ENCODE measurements around the gene HES7.

Gene HES7

DNA sequence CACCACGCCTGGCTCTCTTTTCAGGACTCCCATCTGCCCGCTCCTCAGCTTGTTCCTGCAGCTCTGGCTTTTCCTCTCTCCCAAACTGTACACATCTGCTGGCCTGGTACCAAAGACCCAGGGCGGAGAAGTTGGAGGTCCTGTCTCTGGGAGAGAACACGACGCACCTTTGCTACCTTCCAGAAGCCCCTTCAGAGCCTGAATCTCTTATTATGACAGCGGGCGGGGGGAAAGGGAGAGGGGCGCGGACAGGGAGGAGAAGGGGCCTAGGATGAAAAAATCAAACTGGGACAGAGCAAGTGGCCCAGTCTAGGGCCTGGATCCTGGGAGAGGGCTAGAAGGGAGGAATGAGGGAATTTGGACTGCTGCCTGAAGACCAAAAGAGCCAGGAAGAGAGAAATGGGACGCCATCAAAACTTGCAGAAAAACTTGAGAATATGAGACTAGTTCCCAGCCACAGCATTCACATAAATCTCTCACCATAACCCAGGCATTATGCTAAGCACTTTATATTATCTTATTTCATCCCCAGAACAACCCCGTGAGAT is 30.8 kb upstream of the HES7 start:
- no peak for DNase-seq (ENCODE audit: low read depth, low spot score)
- Histone ChIP-seq H3K9me3 (ENCODE audit: control insufficient read depth, insufficient read depth, low read length) (no peaks in the 10 kb centered on the region), H3K4me3 (ENCODE audit: low read length) (peak overlapping the region; percentile 27; the same call in 1 of the 2 replicates), H3K27ac (ENCODE audit: low read length) (no peak overlapping the region), H3K27me3 (ENCODE audit: control insufficient read depth, insufficient read depth, low read length) (no peaks in the 10 kb centered on the region), H3K36me3 (ENCODE audit: control insufficient read depth, insufficient read depth, low read length) (peaks cover 2% of the 10 kb centered on the region), H3K4me1 (ENCODE audit: control insufficient read depth, insufficient read depth, low read length) (peaks cover 9% of the 10 kb centered on the region)
- no CpG with 5 or more reads among the region's 11 CpGs for WGBS (ENCODE audit: insufficient coverage, insufficient read length)

DNA sequence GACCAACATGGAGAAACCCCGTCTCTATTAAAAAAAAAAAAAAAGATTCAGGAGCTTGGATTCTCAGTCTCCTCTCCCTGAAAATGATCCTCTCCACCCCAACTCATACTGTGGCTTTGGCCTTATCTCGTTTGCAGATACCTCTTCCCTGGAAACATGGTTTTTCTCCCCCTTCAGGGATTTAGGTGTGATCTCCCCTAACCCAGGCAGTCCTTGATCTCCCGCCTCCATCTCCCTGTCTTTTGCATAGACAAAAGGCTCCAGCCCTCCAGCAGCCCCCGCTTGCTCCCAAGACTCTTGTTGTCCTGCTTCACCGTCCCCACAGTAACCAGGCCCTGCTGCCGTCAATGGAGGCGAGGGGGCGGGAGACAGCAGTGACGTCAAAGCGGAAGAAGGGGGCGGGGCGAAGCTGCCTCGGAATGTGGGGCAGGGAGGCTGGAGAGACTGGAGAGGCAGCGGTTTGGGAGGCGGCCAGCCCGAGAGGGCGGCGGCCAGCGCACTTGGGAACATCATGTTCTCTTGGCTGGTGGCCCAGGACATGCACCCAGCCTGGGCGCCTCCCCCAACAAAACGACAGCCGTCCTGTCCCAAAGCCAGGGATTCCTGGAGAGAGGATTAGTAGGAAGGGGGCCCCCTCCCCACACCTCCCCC is 30.2 kb upstream of the HES7 start:
- no CpG with 5 or more reads among the region's 22 CpGs for WGBS (ENCODE audit: insufficient coverage, insufficient read length)
- Histone ChIP-seq H3K4me1 (ENCODE audit: control insufficient read depth, insufficient read depth, low read length) (peaks cover 9% of the 10 kb centered on the region), H3K4me3 (ENCODE audit: low read length) (peak overlapping the region; percentile 27; the same call in 1 of the 2 replicates), H3K27ac (ENCODE audit: low read length) (no peak overlapping the region), H3K27me3 (ENCODE audit: control insufficient read depth, insufficient read depth, low read length) (no peaks in the 10 kb centered on the region), H3K36me3 (ENCODE audit: control insufficient read depth, insufficient read depth, low read length) (peaks cover 7% of the 10 kb centered on the region), H3K9me3 (ENCODE audit: control insufficient read depth, insufficient read depth, low read length) (no peaks in the 10 kb centered on the region)
- no peak for DNase-seq (ENCODE audit: low read depth, low spot score)

DNA sequence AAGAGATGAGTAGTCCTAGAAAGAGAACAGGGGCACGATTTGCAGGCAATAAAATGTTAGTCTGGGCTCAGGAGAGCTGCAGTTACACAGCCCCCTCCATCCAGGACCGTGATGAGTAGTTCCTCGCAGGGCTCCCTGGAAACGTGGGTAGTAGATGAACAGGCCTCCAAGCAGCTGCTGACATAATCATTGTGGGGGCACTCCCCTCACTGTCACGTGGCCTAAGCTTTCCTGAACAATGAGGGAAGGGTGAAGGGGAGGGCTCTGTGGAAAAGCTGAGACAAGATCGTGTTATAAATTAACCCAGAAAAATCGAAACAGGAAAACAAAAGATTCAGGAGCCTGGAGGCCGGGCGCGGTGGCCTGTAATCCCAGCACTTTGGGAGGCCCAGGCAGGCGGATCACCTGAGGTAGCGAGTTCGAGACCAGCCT is 29.6 kb upstream of the HES7 start:
- no peak overlapping the region for H3K27ac ChIP-seq (ENCODE audit: low read length)
- no peak overlapping the region for H3K4me3 ChIP-seq (ENCODE audit: low read length)
- H3K9me3 ChIP-seq (ENCODE audit: control insufficient read depth, insufficient read depth, low read length) = no peaks in the 10 kb centered on the region
- WGBS (ENCODE audit: insufficient coverage, insufficient read length) = no CpG with 5 or more reads among the region's 13 CpGs
- no peak for DNase-seq (ENCODE audit: low read depth, low spot score)
- H3K36me3 ChIP-seq (ENCODE audit: control insufficient read depth, insufficient read depth, low read length) = peaks cover 7% of the 10 kb centered on the region
- H3K4me1 ChIP-seq (ENCODE audit: control insufficient read depth, insufficient read depth, low read length) = peaks cover 9% of the 10 kb centered on the region
- no peaks in the 10 kb centered on the region for H3K27me3 ChIP-seq (ENCODE audit: control insufficient read depth, insufficient read depth, low read length)

- Histone ChIP-seq H3K27me3 (ENCODE audit: control insufficient read depth, insufficient read depth, low read length) (no peaks in the 10 kb centered on the region), H3K36me3 (ENCODE audit: control insufficient read depth, insufficient read depth, low read length) (peaks cover 10% of the 10 kb centered on the region), H3K4me1 (ENCODE audit: control insufficient read depth, insufficient read depth, low read length) (peaks cover 9% of the 10 kb centered on the region), H3K27ac (ENCODE audit: low read length) (no peak overlapping the region), H3K4me3 (ENCODE audit: low read length) (no peak overlapping the region), H3K9me3 (ENCODE audit: control insufficient read depth, insufficient read depth, low read length) (no peaks in the 10 kb centered on the region)
- DNase-seq (ENCODE audit: low read depth, low spot score) = no peak
- WGBS (ENCODE audit: insufficient coverage, insufficient read length) = no CpG with 5 or more reads among the region's 7 CpGs
Observed at GRCh38 chr17:8153031-8153451, 29.1 kb upstream of the HES7 start.

DNA sequence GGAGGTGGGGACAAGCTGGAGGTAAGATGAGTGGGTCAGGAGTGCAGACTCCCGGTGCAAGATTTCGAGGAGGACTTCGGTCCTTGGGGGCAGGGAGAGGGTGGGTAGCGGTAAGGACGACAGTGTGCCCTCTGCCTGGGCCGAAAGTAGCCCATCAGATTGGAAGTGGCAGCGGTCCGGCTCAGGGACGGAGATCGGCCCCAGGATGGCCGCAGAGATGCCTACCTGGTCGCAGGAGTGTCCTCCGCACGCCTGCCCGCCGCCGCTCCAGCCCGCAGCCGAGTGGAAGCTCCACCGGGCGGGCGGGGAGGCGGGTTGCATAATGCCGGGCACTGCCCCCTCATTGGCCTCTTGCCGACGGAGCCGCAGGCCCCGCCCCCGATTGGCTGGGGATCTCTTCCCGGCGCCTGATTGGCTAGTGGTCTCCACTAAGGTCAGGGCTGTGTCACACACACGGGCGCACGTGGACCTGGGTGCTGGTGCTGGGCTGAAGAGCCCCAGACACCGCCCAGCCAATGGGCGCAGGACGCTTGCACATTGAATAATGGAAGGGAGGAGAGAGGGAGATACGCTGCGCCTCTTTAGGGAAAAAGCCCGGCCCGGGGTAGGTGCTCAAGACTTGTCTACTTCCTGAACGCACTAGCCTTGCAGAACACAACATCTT is 28.3 kb upstream of the HES7 start, which contains the start of gene PER1:
Gene PER1 (minus strand): TSS at position 293 of the 664 bp plus-strand sequence. CDS start 1,698 bp downstream, outside the sequence.
- no CpG with 5 or more reads among the region's 42 CpGs for WGBS (ENCODE audit: insufficient coverage, insufficient read length)
- Histone ChIP-seq H3K27me3 (ENCODE audit: control insufficient read depth, insufficient read depth, low read length) (no peaks in the 10 kb centered on the region), H3K9me3 (ENCODE audit: control insufficient read depth, insufficient read depth, low read length) (no peaks in the 10 kb centered on the region), H3K4me3 (ENCODE audit: low read length) (peak within 1 kb of the TSS; percentile 81), H3K36me3 (ENCODE audit: control insufficient read depth, insufficient read depth, low read length) (peaks cover 16% of the 10 kb centered on the region), H3K27ac (ENCODE audit: low read length) (no peak within 1 kb of the TSS), H3K4me1 (ENCODE audit: control insufficient read depth, insufficient read depth, low read length) (peaks cover 9% of the 10 kb centered on the region)
- no peak for DNase-seq (ENCODE audit: low read depth, low spot score)

- Histone ChIP-seq H3K27me3 (ENCODE audit: control insufficient read depth, insufficient read depth, low read length) (no peaks in the 10 kb centered on the region), H3K4me1 (ENCODE audit: control insufficient read depth, insufficient read depth, low read length) (peaks cover 9% of the 10 kb centered on the region), H3K9me3 (ENCODE audit: control insufficient read depth, insufficient read depth, low read length) (no peaks in the 10 kb centered on the region), H3K27ac (ENCODE audit: low read length) (no peak overlapping the region), H3K4me3 (ENCODE audit: low read length) (peak overlapping the region; percentile 81), H3K36me3 (ENCODE audit: control insufficient read depth, insufficient read depth, low read length) (peaks cover 21% of the 10 kb centered on the region)
- WGBS (ENCODE audit: insufficient coverage, insufficient read length) = no CpG with 5 or more reads among the region's 22 CpGs
- DNase-seq (ENCODE audit: low read depth, low spot score) = no peak
Observed at GRCh38 chr17:8151641-8152111, 27.8 kb upstream of the HES7 start.

- no peak for DNase-seq (ENCODE audit: low read depth, low spot score)
- Histone ChIP-seq H3K36me3 (ENCODE audit: control insufficient read depth, insufficient read depth, low read length) (peaks cover 24% of the 10 kb centered on the region), H3K9me3 (ENCODE audit: control insufficient read depth, insufficient read depth, low read length) (no peaks in the 10 kb centered on the region), H3K27me3 (ENCODE audit: control insufficient read depth, insufficient read depth, low read length) (no peaks in the 10 kb centered on the region), H3K4me1 (ENCODE audit: control insufficient read depth, insufficient read depth, low read length) (peaks cover 9% of the 10 kb centered on the region), H3K27ac (ENCODE audit: low read length) (no peak overlapping the region), H3K4me3 (ENCODE audit: low read length) (peak overlapping the region; percentile 81; the same call in 1 of the 2 replicates)
- no CpG with 5 or more reads among the region's 38 CpGs for WGBS (ENCODE audit: insufficient coverage, insufficient read length)
Observed at GRCh38 chr17:8151120-8151640, 27.3 kb upstream of the HES7 start.

DNA sequence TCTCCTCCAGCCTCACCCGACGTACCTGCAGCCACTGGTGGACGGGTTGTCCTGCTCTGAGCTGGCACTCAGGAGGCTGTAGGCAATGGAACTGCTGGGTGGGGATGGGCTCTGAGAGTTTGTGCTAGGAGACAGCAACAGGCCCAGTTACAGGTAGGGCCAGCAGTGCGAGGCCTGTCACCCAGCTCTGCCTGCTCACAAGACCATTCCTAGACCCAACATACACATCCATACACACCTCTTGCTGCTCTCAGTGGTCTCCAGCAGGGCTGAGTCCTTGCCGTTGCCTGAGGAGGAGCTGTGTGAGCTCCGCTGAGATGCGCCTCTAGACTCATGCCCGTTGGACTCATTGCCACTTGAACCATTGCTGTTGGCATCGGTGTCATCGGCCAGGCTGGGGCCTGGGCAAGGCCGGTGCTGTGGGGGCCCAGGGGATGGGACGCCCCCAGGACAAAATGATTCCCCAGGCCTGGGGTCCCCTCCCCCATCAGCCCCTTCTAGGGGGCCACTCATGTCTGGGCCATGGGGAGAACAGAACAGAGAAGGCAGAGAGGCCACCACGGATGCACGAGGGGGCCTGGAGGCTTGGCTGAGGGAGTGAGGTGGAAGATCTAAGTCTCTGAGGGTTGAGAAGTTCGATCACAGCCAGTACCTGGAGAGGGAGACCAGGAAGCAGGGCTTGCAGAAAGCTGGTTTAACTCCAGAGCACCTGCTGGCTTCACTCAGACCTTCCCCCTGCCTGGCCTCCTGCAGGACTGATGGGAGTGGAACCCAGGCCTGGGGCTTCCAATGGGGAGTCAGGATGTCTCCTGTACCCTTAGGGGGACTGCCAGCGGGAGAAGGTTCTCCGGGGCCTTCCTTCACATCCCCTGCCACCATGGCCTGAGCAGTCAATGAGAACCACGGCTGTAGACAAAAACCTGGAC is 26.6 kb upstream of the HES7 start:
- DNase-seq (ENCODE audit: low read depth, low spot score) = no peak
- Histone ChIP-seq H3K36me3 (ENCODE audit: control insufficient read depth, insufficient read depth, low read length) (peaks cover 31% of the 10 kb centered on the region), H3K27ac (ENCODE audit: low read length) (no peak overlapping the region), H3K4me3 (ENCODE audit: low read length) (peak overlapping the region; percentile 81; the same call in 1 of the 2 replicates), H3K27me3 (ENCODE audit: control insufficient read depth, insufficient read depth, low read length) (no peaks in the 10 kb centered on the region), H3K4me1 (ENCODE audit: control insufficient read depth, insufficient read depth, low read length) (peaks cover 9% of the 10 kb centered on the region), H3K9me3 (ENCODE audit: control insufficient read depth, insufficient read depth, low read length) (no peaks in the 10 kb centered on the region)
- WGBS (ENCODE audit: insufficient coverage, insufficient read length) = no CpG with 5 or more reads among the region's 18 CpGs

DNA sequence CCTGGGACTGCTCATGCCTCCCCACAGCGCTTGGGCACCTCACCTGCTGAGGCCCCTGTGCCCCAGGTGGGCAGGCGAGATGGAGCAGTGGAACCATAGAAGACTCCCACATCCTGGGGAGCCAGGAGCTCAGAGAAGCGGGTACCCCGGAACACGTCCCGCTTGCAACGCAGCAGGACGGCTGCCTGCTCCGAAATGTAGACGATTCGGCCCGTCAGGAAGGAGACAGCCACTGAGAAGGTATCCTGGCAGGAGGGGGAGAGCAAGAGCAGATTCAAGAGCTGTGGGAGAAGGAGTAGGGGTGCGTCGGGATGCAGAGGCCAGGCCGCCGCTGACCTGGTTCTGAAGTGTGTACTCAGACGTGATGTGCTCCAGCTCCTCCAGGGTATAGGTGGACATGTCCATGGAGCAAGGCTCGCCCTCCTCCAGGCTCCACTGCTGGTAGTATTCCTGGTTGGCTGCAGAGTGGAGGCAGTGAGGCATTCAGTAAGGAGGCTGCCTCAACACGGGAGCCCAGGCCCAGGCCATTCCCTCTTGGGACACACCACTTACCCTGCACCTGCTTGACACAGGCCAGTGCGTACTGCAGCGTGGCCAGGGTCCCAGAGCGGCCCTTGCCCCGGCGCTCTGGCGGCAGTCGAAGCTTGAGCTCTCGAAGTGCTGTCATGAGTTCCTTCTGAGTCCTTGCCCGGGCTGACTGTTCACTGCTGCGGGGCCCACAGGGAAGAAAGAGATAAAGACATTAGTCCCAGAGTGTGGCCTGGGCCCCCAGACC is 25.7 kb upstream of the HES7 start:
- peaks cover 34% of the 10 kb centered on the region for H3K36me3 ChIP-seq (ENCODE audit: control insufficient read depth, insufficient read depth, low read length)
- H3K27me3 ChIP-seq (ENCODE audit: control insufficient read depth, insufficient read depth, low read length) = no peaks in the 10 kb centered on the region
- H3K9me3 ChIP-seq (ENCODE audit: control insufficient read depth, insufficient read depth, low read length) = no peaks in the 10 kb centered on the region
- no peak overlapping the region for H3K27ac ChIP-seq (ENCODE audit: low read length)
- peaks cover 9% of the 10 kb centered on the region for H3K4me1 ChIP-seq (ENCODE audit: control insufficient read depth, insufficient read depth, low read length)
- WGBS (ENCODE audit: insufficient coverage, insufficient read length) = no CpG with 5 or more reads among the region's 29 CpGs
- DNase-seq (ENCODE audit: low read depth, low spot score) = no peak
- no peak overlapping the region for H3K4me3 ChIP-seq (ENCODE audit: low read length)

Data from iPS DF 6.9 (cell line).